DMS53 treated with DMSO at 0.1 percent for 48 hours (cell line): ENCODE data around the gene ZRANB3.

Source experiments
- DNase-seq: peaks from one replicate; lab custom pipeline; 2025; ENCODE audit not compliant: unreplicated experiment; lab: John Stamatoyannopoulos, UW

ZRANB3 gene

DNA sequence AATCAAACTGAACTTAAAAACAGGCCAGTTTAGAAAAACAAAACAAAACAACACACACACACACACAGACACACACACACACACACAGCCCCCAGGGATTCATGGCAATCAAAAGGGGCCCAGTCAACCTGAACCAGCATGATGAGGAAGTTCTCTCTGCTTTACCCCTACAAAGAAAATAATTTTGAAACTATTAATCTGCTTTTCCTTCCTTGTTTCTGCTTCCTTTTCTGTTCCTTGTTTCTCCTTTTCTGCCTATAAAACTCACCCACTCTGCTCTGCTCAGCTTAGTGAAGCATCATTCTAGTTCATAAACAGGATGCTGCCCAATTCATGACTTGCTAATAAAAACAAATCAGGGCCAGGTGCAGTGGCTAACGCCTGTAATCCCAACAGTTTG lies 275.8 kb downstream of the ZRANB3 start:
- no peak for DNase-seq

DNA sequence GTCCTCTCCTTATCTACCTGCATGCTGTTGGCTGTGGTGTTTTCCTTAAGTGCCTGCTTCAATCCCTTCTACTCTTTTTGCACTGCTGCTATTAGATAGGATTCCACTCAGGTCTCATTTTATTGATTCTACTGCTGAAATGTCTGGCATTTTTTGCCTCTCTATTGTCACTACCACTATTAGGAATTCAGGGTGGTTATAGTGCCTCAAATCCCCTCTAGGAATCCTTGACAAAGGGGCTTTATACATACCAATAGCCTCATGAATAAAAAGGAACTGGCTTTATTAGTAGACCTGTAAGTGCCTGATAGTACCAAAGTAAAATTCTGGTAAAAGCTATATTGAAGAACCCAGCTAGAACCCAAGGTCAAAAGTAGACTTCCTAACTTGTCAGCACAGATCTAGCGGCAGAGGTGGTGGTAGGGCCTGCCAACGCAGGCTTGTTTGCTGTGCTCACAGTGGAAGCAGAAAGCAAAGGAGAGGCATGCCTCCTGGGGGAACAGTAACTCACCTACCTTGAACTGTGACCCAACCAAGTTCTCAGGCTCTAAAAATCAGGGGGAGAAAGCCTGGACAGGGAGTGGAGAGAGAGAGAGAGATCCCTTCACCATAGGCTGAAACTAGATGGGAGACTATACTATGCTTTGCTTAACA lies 278.1 kb downstream of the ZRANB3 start:
- DNase-seq: no peak

DNA sequence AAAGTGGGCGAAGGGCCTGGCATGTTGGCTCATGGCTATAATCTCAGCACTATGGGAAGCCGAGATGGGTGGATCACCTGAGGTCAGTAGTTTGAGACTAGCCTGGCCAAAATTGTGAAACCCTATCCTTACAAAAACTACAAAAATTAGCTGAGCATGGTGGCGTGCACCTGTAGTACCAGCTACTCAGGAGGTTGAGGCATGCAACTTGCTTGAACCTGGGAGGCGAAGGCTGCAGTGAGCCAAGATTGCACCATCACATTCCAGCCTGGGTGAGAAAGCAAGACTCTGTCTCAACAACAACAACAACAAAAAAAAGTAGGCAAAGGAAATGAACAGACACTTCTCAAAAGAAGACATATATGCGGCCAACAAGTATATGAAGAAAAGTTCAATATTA lies 282.4 kb downstream of the ZRANB3 start:
- no peak for DNase-seq

DNA sequence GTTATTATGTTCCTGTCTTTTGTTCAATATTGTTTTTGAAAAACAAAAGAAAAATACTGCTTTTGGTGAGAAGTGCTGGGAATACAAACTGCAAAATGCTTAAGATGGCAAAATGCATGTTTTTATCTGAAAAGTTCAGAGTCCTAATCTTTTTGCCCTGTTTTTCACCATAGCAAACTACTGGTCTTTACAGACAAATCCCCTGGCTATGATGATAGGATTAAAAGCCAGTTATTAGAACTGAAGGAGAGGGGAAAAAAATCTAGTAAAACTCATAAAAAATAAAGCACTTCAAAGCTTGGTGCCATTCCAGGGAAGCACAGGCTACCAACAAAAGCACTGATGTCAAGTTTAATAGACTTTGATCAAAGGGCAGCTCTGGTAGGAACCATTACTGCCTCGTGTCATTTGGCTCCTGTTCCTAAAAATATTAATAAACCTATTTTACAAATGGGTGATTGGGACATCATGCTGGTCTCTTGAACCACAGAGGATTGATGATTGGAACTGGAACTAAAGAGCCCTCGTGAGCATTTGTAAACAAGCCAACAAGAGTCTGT lies 284.2 kb downstream of the ZRANB3 start:
- DNase-seq: no peak

DNA sequence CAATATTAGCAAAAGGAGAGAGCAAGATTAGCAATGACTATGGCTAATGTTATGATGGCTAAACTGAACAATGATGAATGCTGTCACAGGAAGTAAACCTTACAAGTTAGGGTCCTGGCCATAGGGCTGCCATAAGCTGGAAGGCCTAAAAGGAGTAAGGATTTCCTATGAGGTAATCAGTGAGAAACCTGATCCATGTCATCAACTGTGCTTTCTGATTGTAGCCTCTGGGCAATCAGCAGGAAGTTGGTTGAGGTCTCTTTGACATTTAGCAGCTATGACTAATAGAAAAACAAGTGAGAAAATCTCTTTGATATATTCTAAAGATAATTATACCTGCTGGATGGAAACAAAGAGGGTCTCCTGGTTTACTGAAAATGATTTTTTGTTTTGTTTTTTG lies 285.9 kb downstream of the ZRANB3 start:
- peak; percentile 0 for DNase-seq

DNA sequence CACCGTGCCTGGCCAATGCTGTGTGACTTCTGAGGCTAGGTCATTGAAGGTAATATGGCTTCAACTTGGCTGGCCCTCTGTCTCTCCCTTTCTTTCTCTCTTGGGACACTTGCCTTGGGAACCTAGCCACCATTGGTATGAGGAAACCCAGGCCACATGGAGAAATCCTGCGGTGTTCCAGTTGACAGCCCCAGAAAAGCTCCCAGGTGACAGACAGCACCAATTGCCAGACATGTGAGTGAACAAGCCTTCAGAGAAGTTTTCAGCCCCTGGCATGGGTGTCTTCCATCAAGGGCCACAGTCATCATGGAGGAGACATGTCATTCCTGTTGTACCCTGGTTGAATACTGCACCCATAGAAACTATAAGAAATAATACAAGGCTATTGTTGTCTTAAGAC lies 292.4 kb downstream of the ZRANB3 start:
- no peak for DNase-seq

DNA sequence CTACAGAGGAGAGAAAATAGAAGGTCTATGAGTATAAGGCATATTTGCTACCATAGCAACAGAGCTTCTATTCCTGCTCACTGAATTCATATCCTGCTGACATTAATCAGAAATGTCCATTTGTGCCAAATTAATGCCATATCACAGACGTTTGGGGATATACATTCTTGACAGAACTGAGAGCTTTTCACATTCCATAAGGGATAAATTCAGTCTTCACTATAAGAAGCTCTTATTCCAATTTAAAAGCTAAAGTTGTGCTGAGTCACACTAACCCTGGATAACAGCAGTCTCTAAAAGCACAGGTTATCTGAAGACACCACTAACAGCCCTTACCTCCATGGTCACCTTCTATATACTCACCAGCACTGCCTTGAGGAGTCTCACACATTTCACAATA lies 300.9 kb downstream of the ZRANB3 start:
- DNase-seq: no peak

DNA sequence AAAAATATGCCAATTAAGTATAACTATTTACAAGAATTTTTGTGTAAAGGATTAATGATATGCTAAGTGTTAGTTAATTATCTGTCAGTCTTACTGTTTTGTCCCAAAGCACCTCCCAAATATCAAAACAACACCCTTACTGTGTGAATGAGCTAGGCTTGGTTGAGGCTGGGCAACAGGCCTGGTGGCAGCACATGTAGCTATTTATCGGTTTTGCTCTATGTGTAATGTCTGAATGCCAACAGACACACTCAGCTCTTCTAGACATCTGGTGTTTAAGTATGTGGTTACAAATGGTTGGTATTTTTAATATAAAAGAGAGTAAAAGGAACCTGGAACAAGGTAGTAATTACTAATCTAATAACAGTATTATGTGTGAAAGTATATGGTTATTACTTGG lies 303.6 kb downstream of the ZRANB3 start:
- DNase-seq: no peak

DNA sequence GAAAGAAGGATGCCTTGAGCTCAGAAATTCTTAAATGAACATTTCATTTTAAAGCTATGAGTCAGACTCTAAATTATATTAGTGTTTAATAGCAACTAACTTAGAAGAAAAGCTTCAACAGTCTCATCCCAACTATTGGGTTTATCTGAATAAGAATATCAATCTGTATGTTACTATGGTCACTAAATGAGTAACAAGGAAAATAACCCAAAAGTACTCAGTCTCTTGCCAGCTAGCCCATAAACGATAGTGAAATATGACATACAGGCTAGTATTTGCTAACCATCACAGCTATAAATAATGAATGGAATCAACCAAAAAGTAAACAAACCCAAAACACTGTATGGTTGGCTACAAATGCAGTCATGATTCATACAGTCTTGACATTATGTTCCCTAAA lies 304.1 kb downstream of the ZRANB3 start:
- DNase-seq: no peak

DNA sequence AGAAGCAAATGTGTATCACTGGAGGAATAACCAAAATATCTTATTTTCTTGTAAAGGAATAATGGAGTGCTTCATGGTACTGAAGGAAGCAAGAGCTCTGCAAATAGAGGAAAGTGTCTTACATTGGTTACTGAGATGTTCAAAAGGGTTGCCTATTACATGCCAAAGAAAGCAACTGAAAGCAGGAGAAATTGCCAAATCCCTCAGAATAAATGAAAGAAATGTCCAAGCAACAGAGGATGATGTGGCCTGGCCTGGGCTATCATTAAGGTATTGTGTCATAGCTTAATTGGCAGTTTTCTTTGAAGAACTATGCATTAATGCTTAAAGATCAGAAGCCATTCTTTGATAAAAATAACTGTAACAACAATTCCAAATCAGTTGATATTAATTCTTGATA lies 305.2 kb downstream of the ZRANB3 start:
- no peak for DNase-seq

DNA sequence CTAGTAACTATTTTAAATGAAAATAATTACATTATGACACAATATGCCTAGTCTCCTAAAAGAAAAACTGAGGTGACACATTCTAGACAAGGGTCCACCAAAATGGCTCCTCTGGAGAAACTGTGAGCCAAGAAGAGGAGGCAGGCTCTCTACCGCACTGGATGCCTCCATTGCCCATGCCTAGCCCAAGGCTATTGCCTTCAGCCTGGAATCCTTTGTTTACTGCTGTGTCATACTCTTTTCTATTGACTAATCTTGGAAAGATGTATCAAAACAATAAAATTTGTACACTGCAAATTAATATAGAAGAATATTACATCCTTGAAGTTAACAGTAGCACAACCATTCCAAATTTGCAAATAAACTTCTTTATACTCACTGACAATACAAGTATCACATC lies 311.8 kb downstream of the ZRANB3 start:
- no peak for DNase-seq

DNA sequence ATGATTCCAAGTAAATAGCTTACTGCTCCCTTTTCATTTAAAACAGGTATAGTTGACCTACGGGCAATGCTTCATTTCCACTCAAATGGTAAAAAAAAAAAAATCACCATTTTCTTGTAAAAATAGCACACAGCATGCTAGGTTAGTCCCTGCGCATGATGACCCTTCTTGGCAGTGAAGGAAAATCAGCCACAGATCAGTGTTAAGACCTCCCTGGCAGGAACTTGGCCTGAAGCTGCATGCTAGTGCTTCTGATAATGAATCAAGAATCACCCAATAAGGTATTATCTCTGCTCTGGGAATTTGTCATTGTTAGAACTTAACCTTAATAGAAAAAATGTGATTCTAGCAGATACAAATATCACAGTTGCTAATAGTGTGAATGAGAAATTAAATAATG lies 312.6 kb downstream of the ZRANB3 start:
- no peak for DNase-seq

DNA sequence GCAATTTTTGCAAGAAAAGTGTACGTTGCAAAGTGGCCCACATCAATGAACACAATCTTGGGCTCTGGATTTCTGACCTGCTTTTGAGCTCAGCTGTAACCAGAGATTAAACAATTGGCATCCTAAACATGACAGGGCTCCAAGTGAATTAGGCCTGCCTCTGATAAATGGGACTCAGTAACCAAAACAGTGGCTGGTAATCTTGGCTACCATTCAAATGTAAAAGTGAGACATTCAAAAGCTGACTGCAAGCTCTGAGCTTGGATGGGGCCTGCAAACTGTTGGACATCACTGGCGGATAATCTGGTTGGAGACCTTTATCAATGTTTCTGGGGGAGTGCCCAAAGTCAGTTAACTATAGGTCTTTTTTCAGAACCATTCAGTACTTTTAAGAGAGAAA lies 318.3 kb downstream of the ZRANB3 start:
- no peak for DNase-seq

DNA sequence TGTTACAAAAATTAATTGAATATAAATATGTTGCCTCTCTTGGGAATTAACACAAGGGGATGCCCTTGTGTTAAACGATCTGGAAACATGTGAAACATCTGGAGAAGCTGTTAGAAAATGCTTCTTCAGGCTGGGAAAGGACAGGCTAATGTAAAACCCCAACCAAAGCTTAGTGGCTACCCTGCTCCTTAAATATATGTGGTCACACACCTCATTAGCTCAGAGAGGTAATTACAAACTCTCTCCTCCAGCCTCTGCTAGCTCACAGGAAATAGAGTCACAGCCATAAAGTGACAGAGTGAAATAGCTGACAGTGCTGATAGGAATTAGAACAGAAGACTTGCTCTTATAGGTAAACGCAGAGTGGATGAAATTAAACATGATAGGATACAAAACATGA lies 323.0 kb downstream of the ZRANB3 start:
- no peak for DNase-seq

DNA sequence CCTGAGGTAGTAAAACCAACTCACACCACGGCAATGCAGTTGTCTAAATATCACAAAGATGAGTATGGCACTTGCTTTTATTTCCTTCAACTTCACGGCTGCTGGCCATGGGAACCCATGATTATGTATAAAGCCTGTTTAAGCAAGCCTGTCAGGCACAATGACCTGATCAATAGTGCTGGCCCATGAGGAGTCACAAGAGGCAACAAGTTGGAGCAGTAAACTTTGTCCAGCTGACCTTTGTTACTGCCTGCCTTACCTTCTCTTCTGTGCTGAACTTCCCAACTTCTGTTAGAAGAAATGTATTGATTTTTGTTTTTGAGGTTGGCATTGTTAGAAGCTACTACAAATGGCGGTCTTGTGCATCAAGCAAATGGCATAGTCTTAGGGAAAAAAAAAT lies 327.1 kb downstream of the ZRANB3 start:
- DNase-seq: no peak

DNA sequence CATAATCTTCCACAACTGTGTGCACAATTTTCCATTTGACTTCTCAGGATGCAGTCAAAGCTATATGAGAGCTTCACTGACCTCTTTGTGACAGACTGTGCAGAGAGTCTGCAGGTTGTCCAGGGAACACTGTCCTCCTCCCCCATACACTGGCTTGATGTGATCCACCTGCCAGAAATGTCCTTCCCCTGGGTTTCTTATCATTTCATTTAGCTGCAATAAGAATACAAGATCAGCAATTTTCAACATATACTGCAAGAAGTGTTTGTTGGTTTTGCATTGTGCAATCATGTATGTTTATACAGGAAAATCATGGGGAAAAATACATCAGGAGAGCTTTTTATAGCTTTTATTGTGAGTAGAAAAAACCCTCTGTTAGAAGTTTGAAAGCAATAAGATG lies 328.3 kb downstream of the ZRANB3 start:
- no peak for DNase-seq

DNA sequence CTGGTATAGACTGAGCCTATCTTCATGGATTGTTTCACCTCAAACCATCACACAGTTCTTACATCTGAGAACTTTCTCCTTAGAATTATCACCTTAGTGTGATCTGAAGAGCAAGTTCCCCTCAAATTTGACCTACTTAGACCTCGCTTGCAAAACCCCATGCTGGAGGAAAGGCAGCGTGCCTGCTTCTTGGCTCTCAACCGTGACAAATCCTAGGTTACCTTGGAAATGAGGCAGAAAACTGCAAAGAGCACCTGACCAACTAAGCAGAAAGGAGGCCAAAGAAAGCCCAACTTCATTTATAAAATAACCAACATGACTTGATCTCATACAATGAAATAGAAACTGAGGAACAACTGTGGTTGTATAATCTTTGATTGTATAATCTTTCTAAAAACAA lies 332.5 kb downstream of the ZRANB3 start:
- no peak for DNase-seq

DNA sequence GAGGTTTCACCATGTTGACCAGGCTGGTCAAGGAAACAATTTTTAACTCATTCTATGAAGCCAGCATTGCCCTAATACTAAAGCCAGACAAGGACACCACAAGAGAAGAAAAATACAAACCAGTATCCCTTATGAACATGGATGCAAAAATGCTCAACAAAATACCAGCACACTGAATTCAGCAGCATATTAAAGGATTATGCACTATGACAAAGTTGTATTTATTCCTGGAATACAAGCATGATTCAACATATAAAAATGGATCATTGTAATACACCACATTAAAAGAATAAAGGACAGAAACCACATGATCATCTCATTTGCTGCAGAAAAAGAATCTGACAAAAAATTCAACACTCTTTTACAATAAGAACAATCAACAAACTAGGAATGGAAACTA lies 340.2 kb downstream of the ZRANB3 start:
- no peak for DNase-seq

DNA sequence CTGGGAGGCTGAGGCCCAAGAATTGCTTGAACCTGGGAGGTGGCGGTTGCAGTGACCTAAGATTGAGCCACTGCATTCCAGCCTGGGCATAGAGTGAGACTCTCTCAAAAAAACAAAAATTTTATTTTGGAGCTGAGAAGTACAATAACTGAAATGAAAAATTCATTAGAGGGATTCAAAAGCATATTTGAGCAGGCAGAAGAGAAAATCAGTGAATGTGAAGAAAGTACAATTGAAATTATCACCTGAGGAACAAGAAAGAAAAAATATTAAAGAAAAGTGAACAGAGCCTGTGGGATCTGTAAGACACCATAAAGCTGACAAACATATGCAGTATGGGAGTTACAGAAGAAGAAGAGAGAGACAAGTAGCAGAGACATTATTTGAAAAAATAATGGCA lies 341.9 kb downstream of the ZRANB3 start:
- no peak for DNase-seq

DNA sequence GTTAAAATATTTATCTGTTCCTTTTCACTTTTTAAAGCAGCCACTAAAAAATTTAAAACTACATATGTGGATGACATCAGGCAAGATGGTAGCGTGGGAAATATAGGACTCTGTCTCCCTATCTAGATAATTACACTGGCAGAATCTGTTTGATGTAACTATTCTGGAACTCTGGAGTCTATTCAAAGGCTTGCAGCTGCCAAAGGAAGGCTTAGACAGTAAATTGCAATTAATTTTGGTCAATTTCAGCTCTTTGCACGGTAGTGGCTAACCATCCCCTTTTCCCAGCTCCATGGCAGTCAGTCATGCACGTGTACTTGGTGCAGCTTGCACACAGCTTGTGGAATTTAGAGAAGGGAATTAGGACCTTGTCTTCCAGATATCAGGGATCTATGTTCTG lies 343.7 kb downstream of the ZRANB3 start:
- DNase-seq: no peak

DNA sequence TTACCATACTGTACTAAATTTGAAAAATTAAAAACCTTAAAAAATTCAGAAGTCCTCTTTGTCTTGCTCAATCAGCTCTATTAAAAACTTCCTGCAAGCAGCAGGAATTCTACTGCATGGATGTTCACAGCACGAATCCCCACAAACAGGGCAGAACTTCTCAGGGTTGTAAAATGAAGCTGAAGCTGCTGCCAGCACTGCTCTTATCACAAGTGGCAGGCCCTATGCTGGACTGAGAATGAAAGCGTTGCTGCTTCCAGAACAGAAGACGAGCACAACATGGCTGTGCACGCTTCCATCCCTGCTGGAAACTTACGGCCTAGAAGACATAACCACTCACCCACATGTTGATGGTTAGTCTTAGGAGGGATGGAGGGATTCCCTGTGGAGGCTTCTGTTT lies 345.0 kb downstream of the ZRANB3 start:
- DNase-seq: no peak

DNA sequence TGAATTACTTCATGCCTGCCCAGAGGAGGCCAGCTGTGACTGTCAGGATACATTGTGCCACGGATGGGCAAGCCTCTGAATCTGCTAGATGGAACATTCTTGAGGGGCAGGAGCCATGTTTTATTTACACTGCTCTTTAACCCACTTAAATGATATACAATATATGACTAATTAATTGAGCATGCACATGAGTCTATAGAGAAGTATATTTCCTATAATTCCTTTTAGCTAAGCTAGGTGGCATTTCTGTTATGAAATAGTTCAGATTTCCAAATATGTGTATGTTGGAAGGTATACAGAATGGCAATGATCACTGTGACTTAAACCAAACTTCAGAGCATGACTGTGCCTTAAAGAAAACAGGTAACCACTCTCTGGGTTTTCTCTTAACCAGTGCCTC lies 347.2 kb downstream of the ZRANB3 start:
- DNase-seq: no peak

DNA sequence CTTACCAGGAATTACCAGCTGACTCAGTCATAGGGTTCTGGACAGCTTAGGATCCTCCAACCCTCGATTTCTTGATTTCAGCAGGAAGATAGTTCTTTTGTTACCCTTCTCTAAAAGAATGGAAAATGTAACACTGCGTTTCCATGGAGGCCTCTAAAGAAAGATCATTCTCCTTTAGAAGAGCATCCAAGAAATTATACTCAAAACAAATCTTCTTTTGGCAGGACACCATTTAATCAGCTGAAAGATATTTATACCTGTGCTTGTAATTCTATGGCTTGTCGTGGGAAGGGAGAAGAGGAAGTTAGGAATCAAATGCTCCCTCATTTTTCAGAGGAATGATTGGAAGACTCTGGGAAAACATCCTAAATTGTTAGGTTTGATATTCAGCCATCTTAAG lies 348.4 kb downstream of the ZRANB3 start:
- DNase-seq: no peak
